Heart left ventricle (tissue), 13 donors: ENCODE results near the gene FANCI.

Source experiments
- POLR2A ChIP-seq, 2 donors: fragments of 450-650 bp; IDR thresholded peaks; one replicate each; pipeline ENCODE4 v1.6.1; 2017; ENCODE audit warnings: antibody characterized with exemption in 2 of 2, mild to moderate bottlenecking in 2 of 2, moderate library complexity in 2 of 2
- TF ChIP-seq, protein P1 (sequence below), 12 donors: fragments of 200-600 bp; sonication (generic) in 4 of 12; IDR thresholded peaks; one replicate each; pipeline versions ENCODE4 v1.5.0 to v1.8.0; 2018 to 2022; ENCODE audit warnings: antibody characterized with exemption in 12 of 12, mild to moderate bottlenecking in 5 of 12
- donor health status: ischemic (EF 13 %, LVEDD 7.1; RV severe dilation, severe dysfunction).
- donor health status: DM: no; HTN: yes; CAD: no.
- donor health status: DM: no; HTN: no; CAD: no.
- donor health status: ischemic (EF 25% LVEDD 6.9; RV normal size, moderate dysfunction).
- donor health status: ischemic (EF 25% LVEDD 5.7; RV mildly dilated, moderate dysfunction).
- donor health status: ischemic (EF 35%, LVEDD 5.7; RV mildly dilated, moderate dysfunction).
- donor health status: nonischemic (EF 11% LVEDD 7.7; RV severe dilation, severe dysfunction).
- donor health status: DM: yes; HTN: yes; CAD: no.
- donor health status: PGD.
- donor health status: ischemic (EF 29% LVEDD 5.4; RV normal size, mild dysfunction).
- donor health status: nonischemic (EF 23%, LVEDD 6.1; RV moderate dilation, normal function).

- TF ChIP-seq, protein P1, sequence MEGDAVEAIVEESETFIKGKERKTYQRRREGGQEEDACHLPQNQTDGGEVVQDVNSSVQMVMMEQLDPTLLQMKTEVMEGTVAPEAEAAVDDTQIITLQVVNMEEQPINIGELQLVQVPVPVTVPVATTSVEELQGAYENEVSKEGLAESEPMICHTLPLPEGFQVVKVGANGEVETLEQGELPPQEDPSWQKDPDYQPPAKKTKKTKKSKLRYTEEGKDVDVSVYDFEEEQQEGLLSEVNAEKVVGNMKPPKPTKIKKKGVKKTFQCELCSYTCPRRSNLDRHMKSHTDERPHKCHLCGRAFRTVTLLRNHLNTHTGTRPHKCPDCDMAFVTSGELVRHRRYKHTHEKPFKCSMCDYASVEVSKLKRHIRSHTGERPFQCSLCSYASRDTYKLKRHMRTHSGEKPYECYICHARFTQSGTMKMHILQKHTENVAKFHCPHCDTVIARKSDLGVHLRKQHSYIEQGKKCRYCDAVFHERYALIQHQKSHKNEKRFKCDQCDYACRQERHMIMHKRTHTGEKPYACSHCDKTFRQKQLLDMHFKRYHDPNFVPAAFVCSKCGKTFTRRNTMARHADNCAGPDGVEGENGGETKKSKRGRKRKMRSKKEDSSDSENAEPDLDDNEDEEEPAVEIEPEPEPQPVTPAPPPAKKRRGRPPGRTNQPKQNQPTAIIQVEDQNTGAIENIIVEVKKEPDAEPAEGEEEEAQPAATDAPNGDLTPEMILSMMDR (IDR thresholded peaks at IDR 0.05), result peak in 1 of 12 donors; percentile 7
- TF ChIP-seq POLR2A (IDR thresholded peaks at IDR 0.05), result no peak
Observed at GRCh38 chr15:89321521-89322410, 78.0 kb downstream of the FANCI start.
